Stimulated activated CD4-positive, alpha-beta T cell treated with anti-CD3 and anti-CD28 coated beads, Interleukin-15, amount 100 ng/mL, for 24 hours (primary cell): Measurements from ENCODE around the gene MTMR3.

Source experiments
- DNase-seq: peaks from one replicate; pipeline ENCODE4 v3.0.0-alpha.2; 2020

The MTMR3 gene

GRCh38 chr22:30005213-30005857, 122.4 kb downstream of the MTMR3 start:
- DNase-seq = peak; percentile 71

DNA sequence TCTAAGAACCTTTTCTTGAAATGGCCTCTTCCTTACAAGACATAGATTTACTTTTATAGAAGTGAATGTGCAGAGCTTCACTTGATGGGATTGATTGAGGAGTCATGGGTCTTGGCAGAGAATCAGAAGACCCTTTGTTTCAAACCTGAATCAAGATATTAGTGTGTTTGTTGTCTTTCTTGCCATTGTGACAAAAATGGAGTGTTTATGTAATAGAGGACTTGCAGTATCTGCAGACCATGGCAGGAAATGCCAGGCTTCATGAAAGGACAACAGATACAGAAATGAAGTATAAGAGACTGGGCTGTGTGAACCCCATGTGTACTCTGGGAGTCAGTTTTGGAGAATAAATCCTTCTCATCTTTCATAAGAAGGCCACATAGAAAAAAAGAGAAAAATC, 124.4 kb downstream of the MTMR3 start:
- no peak for DNase-seq

GRCh38 chr22:30008401-30008800, 125.4 kb downstream of the MTMR3 start:
- DNase-seq = no peak

GRCh38 chr22:30009478-30009877, 126.5 kb downstream of the MTMR3 start:
- no peak for DNase-seq

DNA sequence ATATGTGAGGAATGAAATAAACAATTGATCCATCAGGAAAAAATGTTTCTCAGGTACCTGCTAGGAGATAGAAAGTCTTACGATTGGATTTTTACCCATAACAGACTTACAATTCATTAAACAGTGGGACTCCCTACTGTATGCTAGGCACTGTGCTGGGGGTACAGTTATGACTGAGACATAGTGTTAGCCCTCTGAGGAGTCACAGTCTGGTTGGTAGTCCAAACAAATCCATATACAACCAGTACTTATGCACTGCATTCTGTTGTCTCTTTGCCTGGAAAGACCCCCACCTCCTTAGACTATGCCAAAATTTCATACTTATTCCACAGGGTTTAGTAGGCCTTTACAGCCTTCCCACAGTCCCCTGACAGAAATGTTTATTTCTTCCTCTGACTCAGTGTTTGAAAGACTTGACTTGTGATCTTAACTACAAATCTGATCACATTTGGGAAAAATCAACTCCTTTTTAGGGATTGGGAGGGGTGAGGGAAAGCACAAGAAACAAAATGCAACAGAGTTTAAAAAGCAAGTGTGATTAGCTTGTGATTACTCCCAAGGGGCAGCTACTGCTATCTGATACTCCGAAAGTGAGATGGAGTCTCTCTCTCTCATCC, 127.9 kb downstream of the MTMR3 start:
- DNase-seq = no peak

DNA sequence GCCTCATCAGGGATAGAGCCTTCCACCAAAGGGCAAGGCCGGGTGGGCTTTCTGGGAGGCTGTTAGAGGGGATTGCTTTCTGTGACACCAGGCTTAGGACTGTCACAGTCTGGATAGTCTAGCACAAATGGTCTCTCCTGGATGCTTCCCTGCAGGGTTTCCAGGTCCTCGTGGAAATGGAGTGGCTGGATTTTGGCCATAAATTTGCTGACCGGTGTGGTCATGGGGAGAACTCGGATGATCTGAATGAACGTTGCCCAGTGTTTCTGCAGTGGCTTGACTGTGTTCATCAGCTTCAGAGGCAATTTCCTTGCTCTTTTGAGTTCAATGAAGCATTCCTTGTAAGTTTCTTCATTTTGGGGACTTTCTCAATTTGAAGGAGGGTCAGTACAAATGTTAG, 130.2 kb downstream of the MTMR3 start:
- DNase-seq = no peak

GRCh38 chr22:30014244-30014643, 131.3 kb downstream of the MTMR3 start:
- DNase-seq = no peak

DNA sequence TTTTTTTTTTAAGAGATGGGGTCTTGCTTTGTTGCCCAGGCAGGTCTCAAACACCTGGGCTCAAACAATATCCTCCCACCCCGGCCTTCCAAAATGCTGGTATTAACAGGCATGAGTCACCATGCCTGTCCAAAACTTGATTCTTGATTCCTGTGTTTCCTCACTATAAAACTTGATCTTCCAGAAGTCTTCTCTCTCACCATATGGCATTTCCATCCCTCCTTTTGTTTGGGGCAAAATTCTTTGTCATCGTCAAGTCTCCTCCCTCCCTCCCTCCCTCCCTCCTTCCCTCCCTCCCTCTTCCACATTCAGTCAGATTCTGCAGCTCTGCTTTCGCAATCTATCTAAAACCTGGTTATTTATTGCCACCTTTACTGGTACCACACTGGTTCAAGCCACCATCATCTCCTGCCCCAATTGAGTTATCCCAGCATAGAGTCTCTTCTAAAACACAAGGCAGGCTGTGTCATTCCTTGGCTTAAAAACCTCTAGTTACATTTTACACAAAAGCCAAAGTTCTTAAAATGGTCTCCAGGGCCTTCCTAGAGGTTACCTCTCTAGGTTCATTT, 132.3 kb downstream of the MTMR3 start:
- DNase-seq = no peak

DNA sequence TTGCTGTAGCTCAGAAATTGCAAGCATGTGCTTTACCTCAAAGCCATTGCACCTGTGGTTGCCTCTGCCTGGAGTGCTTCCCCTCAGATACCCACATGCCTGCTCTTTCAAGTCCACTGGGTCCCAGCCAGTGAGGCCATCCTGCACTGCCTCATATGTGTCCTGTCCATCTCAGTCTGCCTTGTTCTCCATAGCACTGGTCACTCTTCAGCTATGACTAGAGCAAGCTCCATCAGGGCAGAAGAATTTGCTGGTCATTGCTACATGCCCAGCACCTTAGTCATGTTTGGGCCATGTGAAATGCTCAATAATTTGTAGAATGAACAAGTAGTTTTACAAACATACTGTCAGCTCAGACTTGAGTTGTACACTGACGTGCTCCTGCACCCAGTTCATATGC, 132.9 kb downstream of the MTMR3 start:
- no peak for DNase-seq

DNA sequence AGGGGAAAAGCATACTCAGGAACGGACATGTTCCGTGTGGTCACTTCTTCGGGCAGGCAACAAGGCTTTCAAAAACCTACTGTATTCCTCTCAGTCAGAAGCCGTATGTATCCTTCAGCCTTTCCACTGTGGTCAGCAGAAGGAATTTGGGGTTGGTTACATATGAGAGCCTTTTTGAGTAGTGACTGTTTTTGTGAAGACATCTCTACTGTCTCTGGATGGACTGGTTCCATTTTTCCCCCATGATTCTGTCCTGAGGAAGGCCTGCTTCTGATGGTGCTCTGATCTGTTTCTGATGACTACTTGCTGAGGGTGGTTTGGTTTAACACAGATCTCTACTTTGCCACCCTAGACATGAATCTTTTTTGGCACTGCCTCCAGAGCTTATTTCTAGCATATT, 133.6 kb downstream of the MTMR3 start:
- no peak for DNase-seq

- no peak for DNase-seq
These were observed 134.6 kb downstream of the MTMR3 start for GRCh38 chr22:30017375-30018223.

- no peak for DNase-seq
These were observed 137.5 kb downstream of the MTMR3 start for GRCh38 chr22:30020511-30020910.

- no peak for DNase-seq
These were observed 138.4 kb downstream of the MTMR3 start for GRCh38 chr22:30021338-30021737.

- DNase-seq = no peak
These were observed 139.1 kb downstream of the MTMR3 start for GRCh38 chr22:30021881-30022619.

DNA sequence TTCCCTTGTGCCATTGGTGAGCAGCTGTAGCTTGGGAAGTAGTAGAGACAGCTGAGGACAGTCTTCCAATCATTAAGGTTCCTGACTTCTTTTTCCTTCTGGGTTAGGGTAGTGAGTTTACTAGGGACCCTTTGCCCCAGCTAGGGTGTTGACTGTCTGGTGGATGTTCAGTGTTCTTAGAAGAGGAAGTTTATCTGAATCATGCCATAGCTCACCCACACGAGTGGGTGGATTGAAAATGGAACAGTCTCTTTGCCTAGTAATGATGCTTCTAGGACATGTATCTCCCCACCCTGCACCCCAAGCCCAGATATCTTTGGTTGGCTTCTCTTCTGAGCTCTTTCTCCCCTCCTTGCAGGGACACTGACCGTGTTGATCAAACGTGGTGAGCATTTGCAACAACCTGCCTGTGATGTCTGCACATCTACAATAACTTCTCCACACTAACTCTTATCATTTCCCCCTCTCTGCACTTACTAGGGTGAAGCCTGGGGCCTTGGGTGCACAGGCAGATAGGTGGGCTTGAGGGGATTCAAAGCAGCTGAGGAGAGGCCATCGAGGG, 140.2 kb downstream of the MTMR3 start:
- no peak for DNase-seq

DNA sequence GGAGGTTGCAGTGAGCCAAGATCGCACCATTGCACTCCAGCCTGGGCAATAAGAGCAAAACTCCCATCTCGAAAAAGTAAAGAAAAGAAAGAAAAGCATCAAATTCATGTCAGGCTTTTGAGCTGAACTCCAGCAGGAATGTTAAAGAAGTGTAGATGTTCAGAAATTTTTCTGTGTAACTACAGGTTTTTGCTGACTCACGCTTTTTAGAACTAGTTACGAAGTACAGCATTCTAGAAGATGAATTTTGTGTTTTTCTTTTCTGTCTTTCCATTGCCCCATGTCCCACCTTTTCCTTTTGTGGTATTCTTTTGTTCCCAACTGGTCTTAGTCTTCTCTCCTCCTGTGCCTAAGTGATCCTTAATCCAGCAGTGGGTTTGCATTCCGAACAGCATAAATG, 141.3 kb downstream of the MTMR3 start:
- no peak for DNase-seq

DNA sequence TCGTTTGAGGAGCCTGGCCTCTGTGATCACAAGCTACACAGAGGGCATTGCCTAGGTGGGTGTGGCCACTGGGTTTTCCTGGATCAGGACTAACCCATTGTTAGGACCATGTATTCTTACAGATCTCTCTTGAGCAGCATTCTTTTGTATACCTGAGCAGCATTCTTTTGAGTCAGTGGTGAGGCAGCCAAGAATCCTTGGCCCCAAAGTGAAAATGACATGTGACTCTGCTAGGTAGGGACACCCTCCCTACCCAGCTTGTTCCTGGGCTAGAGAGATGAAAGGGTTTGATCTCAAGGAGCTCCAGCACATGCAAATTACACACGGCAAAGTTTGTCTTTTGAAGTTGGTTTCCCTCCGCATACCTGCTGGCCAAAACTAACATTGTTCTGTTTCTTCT, 142.2 kb downstream of the MTMR3 start:
- no peak for DNase-seq

GRCh38 chr22:30026756-30027155, 143.8 kb downstream of the MTMR3 start:
- DNase-seq = no peak

DNA sequence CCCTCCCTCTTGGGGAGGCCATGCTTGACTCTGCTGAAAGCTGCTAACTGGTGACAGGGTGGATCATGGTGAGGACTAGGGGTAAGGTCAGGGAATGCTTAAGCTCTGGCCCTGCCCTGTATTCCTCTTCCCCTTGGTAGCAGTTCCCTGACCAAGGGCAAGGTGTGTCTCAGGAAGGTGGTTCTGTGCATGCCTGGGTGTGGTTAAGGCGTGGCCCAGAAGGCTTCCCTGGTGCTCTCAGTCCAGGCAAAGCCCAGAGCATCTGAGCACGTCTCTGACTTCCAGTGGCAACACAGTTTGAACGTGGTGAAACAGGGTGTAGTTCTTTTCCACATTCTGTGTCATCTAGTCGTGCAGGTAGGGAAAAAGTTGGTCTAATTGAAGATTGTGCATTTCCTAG, 144.2 kb downstream of the MTMR3 start:
- DNase-seq = no peak

GRCh38 chr22:30027791-30028190, 144.8 kb downstream of the MTMR3 start:
- no peak for DNase-seq

GRCh38 chr22:30028731-30029130, 145.8 kb downstream of the MTMR3 start:
- DNase-seq = no peak

GRCh38 chr22:30029512-30029911, 146.5 kb downstream of the MTMR3 start:
- no peak for DNase-seq

DNA sequence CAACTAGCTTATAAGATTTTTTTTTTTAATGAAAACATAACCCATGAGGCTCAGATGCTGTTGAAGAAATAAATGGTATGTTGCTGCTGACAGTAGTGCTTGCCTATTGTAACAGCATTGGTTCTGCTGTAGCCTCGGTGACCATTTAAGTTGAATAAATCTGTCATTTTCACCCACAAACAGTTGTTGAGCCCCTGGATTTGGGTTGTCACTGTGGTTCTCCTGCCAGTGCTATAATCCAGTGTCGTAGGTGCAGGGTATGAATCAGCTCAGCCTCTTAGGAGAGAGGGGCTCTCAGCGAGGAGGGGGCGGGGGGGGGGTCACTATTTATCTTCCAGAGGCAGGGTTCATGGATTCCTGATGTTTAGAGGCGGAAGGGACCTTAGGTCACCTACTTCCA, 147.4 kb downstream of the MTMR3 start:
- no peak for DNase-seq
